GM18951 (cell line): Measurements from ENCODE around the gene ALPP.
"Not testable (repeated sequence)": the region's sequence is repeated elsewhere in the genome, so short reads cannot be mapped to it uniquely, and the experiment has no call there.

Experiments used
- POLR2A ChIP-seq: IDR thresholded peaks from 4 replicates; pipeline ENCODE4 v1.6.1; 2011; ENCODE audit warnings: mild to moderate bottlenecking; ENCODE audit not compliant: insufficient read length, insufficient read depth; ENCODE audit errors: extremely low read depth
- in situ Hi-C: fragments of 300-500 bp; cut with MboI; formaldehyde crosslinking; loops from one replicate; pipeline ENCODE4 v1.12.0; 2022; ENCODE audit warnings: low sequenced_read_pairs, mixed read lengths, inconsistent platforms; ENCODE audit not compliant: unreplicated experiment

Gene ALPP

GRCh38 chr2:232375164-232375563 is 3.4 kb upstream of the ALPP start:
- in situ Hi-C loops = no loop called here
- TF ChIP-seq POLR2A = no peak

- TF ChIP-seq POLR2A = no peak
- in situ Hi-C loops = no loop called here
Observed at GRCh38 chr2:232376260-232376659, 2.3 kb upstream of the ALPP start.

GRCh38 chr2:232376713-232377112 is 1.8 kb upstream of the ALPP start:
- TF ChIP-seq POLR2A = no peak
- in situ Hi-C loops = no loop called here

GRCh38 chr2:232377319-232377718 is 1.2 kb upstream of the ALPP start:
- TF ChIP-seq POLR2A = no peak
- in situ Hi-C loops = no loop called here

- in situ Hi-C loops = no loop called here
- TF ChIP-seq POLR2A = no peak
Observed at GRCh38 chr2:232377841-232378734, 463 bp upstream of the ALPP start.

GRCh38 chr2:232379610-232380590 is 1.3 kb downstream of the ALPP start:
- in situ Hi-C loops = not testable (repeated sequence)

GRCh38 chr2:232381204-232382031 is 2.9 kb downstream of the ALPP start:
- in situ Hi-C loops = not testable (repeated sequence)

- in situ Hi-C loops = no loop called here
- TF ChIP-seq POLR2A = no peak
Observed at GRCh38 chr2:232382331-232383225, 4.0 kb downstream of the ALPP start.

- in situ Hi-C loops = no loop called here
- no peak for TF ChIP-seq POLR2A
Observed at GRCh38 chr2:232384466-232384865, 5.9 kb downstream of the ALPP start.

GRCh38 chr2:232385058-232385457 is 6.5 kb downstream of the ALPP start:
- in situ Hi-C loops = not testable (repeated sequence)

- no peak for TF ChIP-seq POLR2A
- in situ Hi-C loops = no loop called here
Observed at GRCh38 chr2:232385660-232386489, 7.3 kb downstream of the ALPP start.

- in situ Hi-C loops = no loop called here
- no peak for TF ChIP-seq POLR2A
Observed at GRCh38 chr2:232386490-232386739, 7.9 kb downstream of the ALPP start.
